A549 (cell line): ENCODE results near the gene FIZ1. TPM values are rescaled to one million over a fixed set of nuclear protein-coding genes. Genes with fewer than 3 reads are reported as not detected.

Source experiments
- ATAC-seq, 2 experiments: fragments of 200-7000 bp in 1 of 2; fragments of >200 bp in 1 of 2; cut with Nextera tagmentation in 1 of 2; cut with Tn5 transposase in 1 of 2; 3 replicates each; pipeline versions ENCODE4 v1.8.0 to v1.9.1; 2018 to 2020; ENCODE audit warnings: mild to moderate bottlenecking in 1 of 2, moderate library complexity in 1 of 2
- CTCF ChIA-PET: fragments of 300-600 bp; sonication (Branson Sonifier 250); formaldehyde crosslinking; extraction: SDS; loops from one replicate; lab custom pipeline; 2021; ENCODE audit warnings: antibody characterized with exemption, inconsistent platforms; lab: Yijun Ruan, JAX
- POLR2A ChIA-PET: fragments of 350-600 bp; formaldehyde crosslinking; extraction: SDS; loops from one replicate; lab custom pipeline; 2021; ENCODE audit warnings: antibody characterized with exemption, inconsistent platforms; lab: Yijun Ruan, JAX
- DNase-seq, 2 experiments: peaks; one replicate each; pipeline versions ENCODE4 v3.0.0 to v3.0.0-alpha.2; 2011 to 2016; ENCODE audit warnings: low read depth in 1 of 2, low spot score in 1 of 2
- FAIRE-seq: peaks from 2 replicates; lab custom pipeline; 2011; peaks lifted over from hg19 to GRCh38; lab: Jason Lieb, UNC
- H3K27ac ChIP-seq, 2 experiments: fragments of >200 bp; sonication (Bioruptor Twin); formaldehyde crosslinking; 3 replicates each; pipeline ENCODE4 v1.5.1; 2016 to 2017
- H3K4me1 ChIP-seq: fragments of >200 bp; sonication (Bioruptor Twin); formaldehyde crosslinking; 3 replicates; pipeline ENCODE4 v1.6.1; 2016
- H3K4me2 ChIP-seq: fragments of >200 bp; sonication (Bioruptor Twin); formaldehyde crosslinking; 3 replicates; pipeline ENCODE4 v1.6.1; 2016
- H3K4me3 ChIP-seq: fragments of >200 bp; sonication (Bioruptor Twin); formaldehyde crosslinking; 3 replicates; pipeline ENCODE4 v1.5.1; 2016
- H3K9me3 ChIP-seq: fragments of >200 bp; sonication (Bioruptor Twin); formaldehyde crosslinking; 3 replicates; pipeline ENCODE4 v1.6.1; 2016
- CHD2 ChIP-seq: fragments of 150-350 bp; IDR thresholded peaks from 2 replicates; pipeline ENCODE4 v1.6.1; 2014; ENCODE audit warnings: low read length; ENCODE audit not compliant: partially characterized antibody
- E2F6 ChIP-seq: IDR thresholded peaks from 2 replicates; pipeline ENCODE4 v1.6.1; 2012; ENCODE audit warnings: low read depth, borderline replicate concordance
- EHMT2 ChIP-seq: fragments of 200-600 bp; sonication (generic); IDR thresholded peaks from 2 replicates; pipeline ENCODE4 v1.6.1; 2016; ENCODE audit warnings: antibody characterized with exemption, low read depth, mild to moderate bottlenecking, moderate library complexity
- EP300 ChIP-seq, 2 experiments: fragments of >200 bp; sonication (Bioruptor Twin); formaldehyde crosslinking; IDR thresholded peaks; 2 replicates in 1 of 2; 3 replicates in 1 of 2; pipeline ENCODE4 v1.6.1; 2016 to 2017
- ESRRA ChIP-seq: fragments of 150-350 bp; IDR thresholded peaks from 2 replicates; pipeline ENCODE4 v1.6.1; 2014; ENCODE audit warnings: mild to moderate bottlenecking, low read length, borderline replicate concordance
- FOSB ChIP-seq: fragments of 250-450 bp; sonication (Bioruptor Pico); IDR thresholded peaks from 2 replicates; pipeline ENCODE4 v1.5.0; 2020; ENCODE audit warnings: mild to moderate bottlenecking, moderate library complexity
- FOSL2 ChIP-seq, 2 experiments: fragments of 450-650 bp in 1 of 2; fragments of >200 bp in 1 of 2; sonication (Bioruptor Twin) in 1 of 2; formaldehyde crosslinking; IDR thresholded peaks; 2 replicates each; pipeline versions ENCODE4 v1.5.0 to v1.6.1; 2016 to 2020; ENCODE audit warnings: mild to moderate bottlenecking in 1 of 2, moderate library complexity in 1 of 2
- FOXS1 ChIP-seq: fragments of 250-450 bp; sonication (Bioruptor Pico); IDR thresholded peaks from 2 replicates; pipeline ENCODE4 v1.5.0; 2020; ENCODE audit warnings: mild to moderate bottlenecking, moderate library complexity
- GATA3 ChIP-seq: IDR thresholded peaks from 2 replicates; pipeline ENCODE4 v1.6.1; 2012; ENCODE audit warnings: borderline replicate concordance
- HEYL ChIP-seq: fragments of 250-450 bp; sonication (Bioruptor Pico); IDR thresholded peaks from 2 replicates; pipeline ENCODE4 v1.8.0; 2021; ENCODE audit warnings: mild to moderate bottlenecking, moderate library complexity
- JUN ChIP-seq, 2 experiments: fragments of >200 bp; sonication (Bioruptor Twin); formaldehyde crosslinking; IDR thresholded peaks; 2 replicates in 1 of 2; 3 replicates in 1 of 2; pipeline ENCODE4 v1.6.1; 2016 to 2017
- KDM5A ChIP-seq: fragments of 200-600 bp; sonication (generic); IDR thresholded peaks from 2 replicates; pipeline ENCODE4 v1.6.1; 2016; ENCODE audit warnings: antibody characterized with exemption, mild to moderate bottlenecking
- NR3C1 ChIP-seq: fragments of >200 bp; sonication (Bioruptor Twin); formaldehyde crosslinking; IDR thresholded peaks from 3 replicates; pipeline ENCODE4 v1.6.1; 2017
- PBX3 ChIP-seq: IDR thresholded peaks from 2 replicates; pipeline ENCODE4 v1.6.1; 2012
- POLR2A ChIP-seq: IDR thresholded peaks from 2 replicates; pipeline ENCODE4 v1.6.1; 2012; ENCODE audit warnings: mild to moderate bottlenecking, low read length
- RFX5 ChIP-seq: fragments of 450-650 bp; IDR thresholded peaks from 2 replicates; pipeline ENCODE4 v1.7.1; 2014; ENCODE audit warnings: antibody characterized with exemption, mild to moderate bottlenecking, moderate library complexity
- RNF2 ChIP-seq: fragments of 200-600 bp; sonication (generic); IDR thresholded peaks from 2 replicates; pipeline ENCODE4 v1.6.1; 2016; ENCODE audit warnings: low read depth, mild to moderate bottlenecking, antibody characterized with exemption, moderate library complexity, borderline replicate concordance
- TFCP2L1 ChIP-seq: fragments of 250-450 bp; sonication (Bioruptor Pico); IDR thresholded peaks from 2 replicates; pipeline ENCODE4 v1.5.0; 2021; ENCODE audit warnings: mild to moderate bottlenecking
- ZFP36 ChIP-seq: fragments of 450-650 bp; IDR thresholded peaks from 2 replicates; pipeline ENCODE4 v1.6.1; 2014; ENCODE audit warnings: borderline replicate concordance; ENCODE audit not compliant: partially characterized antibody
- WGBS: methylation state at CpG from one replicate; pipeline ENCODE4 v1.1.6; 2017; ENCODE audit errors: missing lambda C conversion rate; 5-methylcytosine and 5-hydroxymethylcytosine counted together
- polyA plus RNA-seq, 4 experiments: library from polyadenylated mRNA; depleted of rRNA in 3 of 4; stranded (reverse); fragments of >200 nt; fragmentation: RNase III in 1 of 4; extraction: RNeasy Plus Mini Kit Qiagen cat#74134 plus additional on column Dnase treatment in 1 of 4; gene quantifications; 2 replicates in 3 of 4; 3 replicates in 1 of 4; pipeline ENCODE4 v1.2.3, GENCODE V29; 2011 to 2017
- TF ChIP-seq, protein P1 (sequence below): fragments of 200-600 bp; sonication (generic); IDR thresholded peaks from 2 replicates; pipeline ENCODE4 v1.6.1; 2016; ENCODE audit warnings: antibody characterized with exemption, mild to moderate bottlenecking, moderate library complexity

Gene FIZ1
- polyA plus RNA-seq, 2 of the 4 experiments (the other 2 are of a cell fraction): 10.3 to 16.9 TPM

DNA sequence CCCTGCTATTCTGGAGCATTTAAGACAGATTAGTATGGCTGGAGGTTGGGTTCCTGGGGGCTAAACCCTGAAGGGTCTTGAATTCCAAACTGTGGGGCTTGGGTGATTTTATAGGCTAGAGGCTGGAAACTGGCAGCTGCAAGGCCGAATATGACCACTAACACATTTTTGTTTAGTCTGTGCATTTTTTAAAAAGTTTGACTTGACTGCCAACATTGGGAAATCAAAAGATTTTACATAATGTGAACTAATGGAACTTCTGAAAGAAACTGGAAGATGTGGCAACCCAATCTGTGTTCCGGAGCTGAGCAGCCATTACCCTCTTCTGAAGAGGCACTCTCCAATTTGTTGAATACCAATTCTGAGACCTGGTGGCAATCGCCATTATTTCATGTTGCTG lies 20.0 kb upstream of the FIZ1 start:
- Histone ChIP-seq H3K4me1 (0 out of 3 replicates have a peak, but pooled peaks cover 4% of the 10 kb centered on the region), H3K9me3 (no peaks in the 10 kb centered on the region), H3K4me3 (no peak overlapping the region), H3K4me2 (no peak overlapping the region), H3K27ac (no peak overlapping the region)
- no peak for ATAC-seq
- 0 out of 2 replicates have a peak, but pooled peaks have one; percentile 25 for TF ChIP-seq PBX3
- TF ChIP-seq E2F6: no peak
- CTCF ChIA-PET: interaction anchor here (1.2 to 24.9 kb wide), 6 partner anchors 10 to 327 kb away, joined by 6 to 363 read pairs (median 52); partner anchors contain the start of gene ZNF865
- WGBS: 84% methylated on average over 3 of the region's 3 CpGs
- POLR2A ChIA-PET: interaction anchor here (0.7 kb wide), 1 partner anchor 95 kb away, joined by 11 read pairs; no protein-coding TSS in a partner anchor
- DNase-seq: no peak
- FAIRE-seq: peak; percentile 63

DNA sequence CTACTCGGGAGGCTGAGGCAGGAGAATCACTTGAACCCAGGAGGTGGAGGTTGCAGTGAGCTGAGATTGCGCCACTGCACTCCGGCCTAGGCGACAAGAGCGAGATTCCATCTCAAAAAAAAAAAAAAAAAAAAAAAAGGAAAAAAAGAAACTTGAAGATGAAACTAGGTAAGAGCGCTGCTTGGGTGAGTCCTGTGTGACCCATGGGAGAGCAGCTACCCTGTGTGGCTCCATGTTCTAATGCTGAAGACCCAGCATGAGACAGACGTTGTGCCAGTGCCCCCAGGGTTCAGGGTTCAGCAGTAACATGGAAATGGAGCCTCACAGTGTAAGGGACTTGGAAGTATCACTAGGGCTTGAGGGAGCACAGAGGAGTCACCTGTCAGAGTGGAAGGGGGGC lies 19.1 kb upstream of the FIZ1 start:
- TF ChIP-seq HEYL (CRISPR knock-in tag): no peak
- TF ChIP-seq TFCP2L1 (CRISPR knock-in tag): no peak
- ChIA-PET CTCF (interaction anchor here (0.8 to 24.9 kb wide), 6 partner anchors 9 to 150 kb away, joined by 3 to 363 read pairs (median 52); partner anchors contain the start of genes ZNF628 and ZNF865), POLR2A (interaction anchor here (0.6 kb wide), 1 partner anchor 452 kb away, joined by 3 read pairs; the partner anchor contains the start of gene DNAAF3)
- no peak overlapping the region for H3K27ac ChIP-seq
- H3K4me1 ChIP-seq: no peaks in the 10 kb centered on the region
- no peak overlapping the region for H3K4me3 ChIP-seq
- DNase-seq (no peak), ATAC-seq (no peak), FAIRE-seq (no peak)
- WGBS: 86% methylated on average over 7 of the region's 7 CpGs
- H3K9me3 ChIP-seq: no peaks in the 10 kb centered on the region
- no peak overlapping the region for H3K4me2 ChIP-seq

- DNase-seq: no peak
- ChIA-PET CTCF (interaction anchor here (1.1 to 24.9 kb wide), 6 partner anchors 8 to 200 kb away, joined by 3 to 363 read pairs (median 51); partner anchors contain the start of genes ZNF628 and ZNF865), POLR2A (interaction anchor here (1.1 kb wide), 1 partner anchor 11 kb away, joined by 3 read pairs; no protein-coding TSS in a partner anchor)
- ATAC-seq: no peak
- TF ChIP-seq KDM5A (no peak), FOSB (CRISPR knock-in tag) (no peak), EP300 (IDR thresholded peaks at IDR 0.05) (no peak), GATA3 (no peak), POLR2A (no peak), NR3C1 (no peak), JUN (IDR thresholded peaks at IDR 0.05) (no peak), FOSL2 (IDR thresholded peaks at IDR 0.05) (no peak), FOSL2 (CRISPR knock-in tag; IDR thresholded peaks at IDR 0.05) (no peak), HEYL (CRISPR knock-in tag) (no peak), ZFP36 (no peak), RFX5 (no peak), RNF2 (no peak), EHMT2 (no peak)
- H3K4me2 ChIP-seq: no peak overlapping the region
- H3K4me1 ChIP-seq: no peaks in the 10 kb centered on the region
- no peak for FAIRE-seq
- H3K9me3 ChIP-seq: no peaks in the 10 kb centered on the region
- H3K4me3 ChIP-seq: no peak overlapping the region
- no peak overlapping the region for H3K27ac ChIP-seq
- 95% methylated on average over 8 of the region's 8 CpGs for WGBS
Observed at GRCh38 chr19:55617426-55617825, 18.1 kb upstream of the FIZ1 start.

GRCh38 chr19:55616395-55616875 lies 17.1 kb upstream of the FIZ1 start:
- ChIA-PET CTCF (interaction anchor here (1.4 to 24.9 kb wide), 3 partner anchors 10 to 106 kb away, joined by 6 to 363 read pairs (median 13); no protein-coding TSS in a partner anchor), POLR2A (interaction anchor here (1.1 kb wide), 1 partner anchor 10 kb away, joined by 3 read pairs; no protein-coding TSS in a partner anchor)
- DNase-seq (no peak), FAIRE-seq (no peak), ATAC-seq (no peak)
- Histone ChIP-seq H3K4me1 (no peaks in the 10 kb centered on the region), H3K4me3 (no peak overlapping the region), H3K4me2 (no peak overlapping the region), H3K27ac (no peak overlapping the region), H3K9me3 (no peaks in the 10 kb centered on the region)
- 98% methylated on average over 38 of the region's 38 CpGs for WGBS
- no peak for TF ChIP-seq FOXS1 (CRISPR knock-in tag)
- no peak for TF ChIP-seq CHD2
- TF ChIP-seq ESRRA: no peak
- TF ChIP-seq, protein P1, sequence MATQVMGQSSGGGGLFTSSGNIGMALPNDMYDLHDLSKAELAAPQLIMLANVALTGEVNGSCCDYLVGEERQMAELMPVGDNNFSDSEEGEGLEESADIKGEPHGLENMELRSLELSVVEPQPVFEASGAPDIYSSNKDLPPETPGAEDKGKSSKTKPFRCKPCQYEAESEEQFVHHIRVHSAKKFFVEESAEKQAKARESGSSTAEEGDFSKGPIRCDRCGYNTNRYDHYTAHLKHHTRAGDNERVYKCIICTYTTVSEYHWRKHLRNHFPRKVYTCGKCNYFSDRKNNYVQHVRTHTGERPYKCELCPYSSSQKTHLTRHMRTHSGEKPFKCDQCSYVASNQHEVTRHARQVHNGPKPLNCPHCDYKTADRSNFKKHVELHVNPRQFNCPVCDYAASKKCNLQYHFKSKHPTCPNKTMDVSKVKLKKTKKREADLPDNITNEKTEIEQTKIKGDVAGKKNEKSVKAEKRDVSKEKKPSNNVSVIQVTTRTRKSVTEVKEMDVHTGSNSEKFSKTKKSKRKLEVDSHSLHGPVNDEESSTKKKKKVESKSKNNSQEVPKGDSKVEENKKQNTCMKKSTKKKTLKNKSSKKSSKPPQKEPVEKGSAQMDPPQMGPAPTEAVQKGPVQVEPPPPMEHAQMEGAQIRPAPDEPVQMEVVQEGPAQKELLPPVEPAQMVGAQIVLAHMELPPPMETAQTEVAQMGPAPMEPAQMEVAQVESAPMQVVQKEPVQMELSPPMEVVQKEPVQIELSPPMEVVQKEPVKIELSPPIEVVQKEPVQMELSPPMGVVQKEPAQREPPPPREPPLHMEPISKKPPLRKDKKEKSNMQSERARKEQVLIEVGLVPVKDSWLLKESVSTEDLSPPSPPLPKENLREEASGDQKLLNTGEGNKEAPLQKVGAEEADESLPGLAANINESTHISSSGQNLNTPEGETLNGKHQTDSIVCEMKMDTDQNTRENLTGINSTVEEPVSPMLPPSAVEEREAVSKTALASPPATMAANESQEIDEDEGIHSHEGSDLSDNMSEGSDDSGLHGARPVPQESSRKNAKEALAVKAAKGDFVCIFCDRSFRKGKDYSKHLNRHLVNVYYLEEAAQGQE: no peak
